Epithelial cell of proximal tubule (primary cell): Measurements from ENCODE around the gene SRPK1. TPM values are rescaled to one million over a fixed set of nuclear protein-coding genes. Genes with fewer than 3 reads are reported as not detected.

ENCODE experiments used
- DNase-seq: peaks from one replicate; pipeline ENCODE4 v3.0.0-alpha.2; 2011; ENCODE audit warnings: low read depth
- H3K4me3 ChIP-seq: 2 replicates; pipeline ENCODE4 v1.5.1; 2011; ENCODE audit warnings: low read depth, mild to moderate bottlenecking, low read length
- total RNA-seq: library from RNA; depleted of rRNA; stranded (reverse); fragments of >200 nt; gene quantifications from 2 replicates; pipeline ENCODE4 v1.2.3, GENCODE V29; 2015
- TF ChIP-seq, protein P1 (sequence below): conservative IDR thresholded peaks from 2 replicates; pipeline ENCODE4 v1.5.1; 2012; ENCODE audit warnings: low read depth, mild to moderate bottlenecking, low read length

SRPK1 gene
- total RNA-seq, 1 donor from 2014 or later: 103 TPM

DNA sequence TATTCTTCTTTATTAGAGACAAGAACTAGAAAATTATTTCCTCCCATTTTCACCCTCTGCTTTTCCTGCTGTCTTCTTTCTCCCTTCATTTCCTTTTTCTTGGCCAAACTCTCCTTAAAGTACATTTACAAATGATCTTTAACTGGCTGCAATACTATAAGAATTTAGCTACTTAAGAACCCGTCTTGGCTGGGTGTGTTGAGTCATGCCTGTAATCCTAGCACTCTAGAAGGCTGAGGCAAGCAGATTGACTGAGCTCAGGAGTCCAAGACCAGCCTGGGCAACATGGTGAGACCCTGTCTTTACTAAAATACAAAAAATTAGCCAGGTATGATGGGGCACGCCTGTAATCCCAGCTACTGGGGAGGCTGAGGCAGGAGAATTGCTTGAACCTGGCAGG, 39.3 kb upstream of the SRPK1 start:
- H3K4me3 ChIP-seq: no peak overlapping the region
- TF ChIP-seq, protein P1, sequence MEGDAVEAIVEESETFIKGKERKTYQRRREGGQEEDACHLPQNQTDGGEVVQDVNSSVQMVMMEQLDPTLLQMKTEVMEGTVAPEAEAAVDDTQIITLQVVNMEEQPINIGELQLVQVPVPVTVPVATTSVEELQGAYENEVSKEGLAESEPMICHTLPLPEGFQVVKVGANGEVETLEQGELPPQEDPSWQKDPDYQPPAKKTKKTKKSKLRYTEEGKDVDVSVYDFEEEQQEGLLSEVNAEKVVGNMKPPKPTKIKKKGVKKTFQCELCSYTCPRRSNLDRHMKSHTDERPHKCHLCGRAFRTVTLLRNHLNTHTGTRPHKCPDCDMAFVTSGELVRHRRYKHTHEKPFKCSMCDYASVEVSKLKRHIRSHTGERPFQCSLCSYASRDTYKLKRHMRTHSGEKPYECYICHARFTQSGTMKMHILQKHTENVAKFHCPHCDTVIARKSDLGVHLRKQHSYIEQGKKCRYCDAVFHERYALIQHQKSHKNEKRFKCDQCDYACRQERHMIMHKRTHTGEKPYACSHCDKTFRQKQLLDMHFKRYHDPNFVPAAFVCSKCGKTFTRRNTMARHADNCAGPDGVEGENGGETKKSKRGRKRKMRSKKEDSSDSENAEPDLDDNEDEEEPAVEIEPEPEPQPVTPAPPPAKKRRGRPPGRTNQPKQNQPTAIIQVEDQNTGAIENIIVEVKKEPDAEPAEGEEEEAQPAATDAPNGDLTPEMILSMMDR: no peak
- no peak for DNase-seq

DNA sequence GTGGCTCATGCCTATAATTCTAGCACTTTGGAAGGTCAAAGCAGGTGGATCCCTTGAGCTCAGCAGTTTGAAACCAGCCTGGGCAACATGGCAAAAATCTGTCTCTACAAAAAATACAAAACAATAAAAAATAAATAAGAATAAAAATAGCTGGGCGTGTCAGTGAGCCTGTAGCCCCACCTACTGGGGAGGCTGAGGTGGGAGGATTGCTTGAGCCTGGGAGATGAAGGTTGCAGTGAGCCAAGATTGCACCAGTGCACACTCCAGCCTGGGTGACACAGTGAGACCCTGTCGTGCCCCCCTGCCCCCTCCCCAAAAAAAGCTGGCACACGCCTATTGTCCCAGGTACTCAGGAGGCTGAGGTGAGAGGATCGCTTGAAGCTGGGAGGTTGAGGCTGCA, 35.1 kb upstream of the SRPK1 start:
- TF ChIP-seq, protein P1: peak; percentile 43
- no peak overlapping the region for H3K4me3 ChIP-seq
- no peak for DNase-seq

DNA sequence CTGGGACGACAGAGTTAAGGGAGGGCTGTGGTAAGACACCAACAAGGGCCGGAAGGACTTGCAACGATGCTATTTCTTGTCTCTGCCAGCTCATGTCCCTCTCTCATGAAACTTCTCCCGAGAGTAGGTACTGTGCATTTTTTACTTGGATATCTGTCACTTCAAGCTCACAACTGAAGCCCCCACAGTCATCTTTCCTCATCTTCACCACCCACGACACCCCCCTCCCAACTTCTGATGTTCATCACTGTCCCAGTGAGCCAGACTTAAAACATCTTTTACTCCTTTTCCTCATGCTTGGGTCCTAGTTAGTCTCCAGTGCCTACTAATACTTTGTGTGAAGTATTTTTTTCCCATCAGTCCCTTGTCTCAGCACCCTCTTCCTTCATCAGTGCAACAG, 34.6 kb upstream of the SRPK1 start:
- TF ChIP-seq, protein P1: no peak
- DNase-seq: no peak
- no peak overlapping the region for H3K4me3 ChIP-seq

DNA sequence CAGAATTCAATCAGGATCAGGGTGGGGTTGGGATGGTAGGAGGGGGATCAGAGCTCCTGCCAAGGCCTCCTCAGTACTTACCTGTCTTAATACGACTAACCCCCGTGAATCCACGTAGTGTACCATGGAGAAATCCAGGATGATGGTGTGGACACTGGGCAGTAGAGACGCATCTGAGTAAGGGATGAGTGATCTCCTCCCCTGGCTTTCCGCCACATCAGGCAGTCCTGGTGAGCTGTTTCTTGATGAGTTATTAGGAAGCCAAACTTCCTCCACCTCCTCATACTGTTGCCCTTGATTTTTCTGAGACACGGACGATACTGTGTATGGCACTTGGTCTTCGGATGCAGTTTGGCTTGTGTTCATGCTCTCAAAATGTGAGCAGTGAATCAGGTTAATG, 34.2 kb upstream of the SRPK1 start:
- TF ChIP-seq, protein P1: no peak
- no peak overlapping the region for H3K4me3 ChIP-seq
- DNase-seq: no peak

DNA sequence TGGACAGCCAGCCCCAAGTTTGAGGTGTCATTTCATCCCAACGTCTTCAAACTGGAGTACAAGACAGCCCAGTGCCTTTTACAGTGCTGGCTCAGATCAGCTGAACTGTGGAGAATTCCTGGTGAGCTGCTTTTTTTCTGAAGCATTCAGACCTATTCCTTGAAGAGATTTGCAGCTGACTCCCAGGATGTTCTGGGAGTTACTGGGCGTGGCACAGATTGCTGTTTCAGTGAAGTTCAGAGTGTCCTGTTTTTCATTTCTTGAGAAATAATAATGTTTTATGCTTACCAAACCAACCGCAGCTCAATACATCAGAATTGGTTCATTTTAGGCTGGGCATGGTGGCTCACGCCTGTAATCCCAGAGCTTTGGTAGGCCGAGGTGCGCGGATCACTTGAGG, 33.4 kb upstream of the SRPK1 start:
- no peak for DNase-seq
- TF ChIP-seq, protein P1: no peak
- H3K4me3 ChIP-seq: no peak overlapping the region

DNA sequence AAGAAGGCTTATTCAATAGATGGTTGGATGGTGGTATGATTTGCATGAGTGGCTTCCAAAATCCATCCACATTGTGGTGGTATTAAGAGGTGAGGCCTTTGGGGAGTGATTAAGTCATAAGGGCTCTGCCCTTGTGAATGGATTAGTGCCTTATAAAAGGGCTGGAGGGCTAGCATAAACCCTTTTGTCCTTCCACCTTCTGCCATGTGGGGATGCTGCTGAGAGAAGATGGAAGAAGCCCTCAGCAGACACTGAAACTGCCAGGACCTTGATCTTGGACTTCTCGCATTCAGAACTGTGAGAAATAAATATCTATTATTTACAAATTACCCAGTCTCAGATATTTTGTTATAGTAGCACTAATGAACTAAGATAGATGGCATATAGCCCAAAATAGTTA, 27.8 kb upstream of the SRPK1 start:
- H3K4me3 ChIP-seq: no peak overlapping the region
- no peak for DNase-seq
- TF ChIP-seq, protein P1: peak; percentile 53

DNA sequence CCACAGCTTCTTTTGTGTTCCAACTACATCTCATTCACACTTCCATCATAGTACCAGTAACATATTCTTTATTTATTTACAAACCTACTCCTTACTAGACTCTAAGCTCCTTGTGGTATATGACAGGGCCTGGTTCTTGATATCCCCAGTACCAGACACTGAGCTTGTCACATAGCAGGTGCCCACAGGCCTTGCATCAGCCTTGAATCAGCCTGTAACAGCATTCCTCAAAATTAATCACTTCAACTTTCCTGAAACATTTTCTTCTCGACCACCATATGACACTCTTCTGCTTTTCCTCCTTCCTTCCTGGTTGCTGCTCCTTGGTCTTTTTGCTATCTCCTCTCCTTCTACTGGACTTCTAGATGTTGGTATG, 24.7 kb upstream of the SRPK1 start:
- TF ChIP-seq, protein P1: no peak
- no peak for DNase-seq
- no peak overlapping the region for H3K4me3 ChIP-seq
